Panc1 (cell line): ENCODE results near the gene TUB.

ENCODE experiments used
- POLR2AphosphoS5 ChIP-seq: IDR thresholded peaks from 2 replicates; pipeline ENCODE4 v1.6.1; 2012; ENCODE audit warnings: mild to moderate bottlenecking, low read depth, low read length, moderate library complexity
- SIN3A ChIP-seq: IDR thresholded peaks from 2 replicates; pipeline ENCODE4 v1.6.1; 2012; ENCODE audit warnings: low read depth, mild to moderate bottlenecking, low read length, moderate library complexity, borderline replicate concordance; ENCODE audit not compliant: insufficient read depth
- TCF7L2 ChIP-seq: IDR thresholded peaks from 2 replicates; pipeline ENCODE4 v1.6.1; 2011; ENCODE audit warnings: mild to moderate bottlenecking, low read depth, low read length, inconsistent platforms
- TF ChIP-seq, protein P1 (sequence below): fragments of 450-650 bp; IDR thresholded peaks from 2 replicates; pipeline ENCODE4 v1.5.1; 2017; ENCODE audit warnings: mild to moderate bottlenecking

DNA sequence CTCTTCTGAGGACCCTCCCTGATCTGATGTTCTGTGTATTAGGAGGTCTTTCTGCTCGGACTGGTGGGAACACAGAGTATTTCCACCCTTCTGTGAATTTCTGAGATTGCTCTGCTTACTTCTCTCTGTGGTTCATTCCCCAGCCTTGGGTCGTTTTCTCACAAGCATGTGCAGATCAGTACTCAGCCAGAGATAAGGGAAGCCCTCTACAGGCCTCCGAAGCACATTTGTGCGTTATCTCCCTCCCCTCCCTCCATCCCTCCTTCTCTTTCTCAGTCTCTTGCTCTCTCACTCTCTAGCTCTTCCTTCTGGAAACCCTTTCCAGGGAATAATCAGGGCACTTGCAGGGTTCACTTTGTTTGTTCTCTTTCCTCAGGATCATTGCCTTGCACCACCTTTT lies 35.2 kb upstream of the TUB start:
- TF ChIP-seq, protein P1, sequence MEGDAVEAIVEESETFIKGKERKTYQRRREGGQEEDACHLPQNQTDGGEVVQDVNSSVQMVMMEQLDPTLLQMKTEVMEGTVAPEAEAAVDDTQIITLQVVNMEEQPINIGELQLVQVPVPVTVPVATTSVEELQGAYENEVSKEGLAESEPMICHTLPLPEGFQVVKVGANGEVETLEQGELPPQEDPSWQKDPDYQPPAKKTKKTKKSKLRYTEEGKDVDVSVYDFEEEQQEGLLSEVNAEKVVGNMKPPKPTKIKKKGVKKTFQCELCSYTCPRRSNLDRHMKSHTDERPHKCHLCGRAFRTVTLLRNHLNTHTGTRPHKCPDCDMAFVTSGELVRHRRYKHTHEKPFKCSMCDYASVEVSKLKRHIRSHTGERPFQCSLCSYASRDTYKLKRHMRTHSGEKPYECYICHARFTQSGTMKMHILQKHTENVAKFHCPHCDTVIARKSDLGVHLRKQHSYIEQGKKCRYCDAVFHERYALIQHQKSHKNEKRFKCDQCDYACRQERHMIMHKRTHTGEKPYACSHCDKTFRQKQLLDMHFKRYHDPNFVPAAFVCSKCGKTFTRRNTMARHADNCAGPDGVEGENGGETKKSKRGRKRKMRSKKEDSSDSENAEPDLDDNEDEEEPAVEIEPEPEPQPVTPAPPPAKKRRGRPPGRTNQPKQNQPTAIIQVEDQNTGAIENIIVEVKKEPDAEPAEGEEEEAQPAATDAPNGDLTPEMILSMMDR: no peak
- TF ChIP-seq TCF7L2: no peak
- TF ChIP-seq SIN3A: no peak
- TF ChIP-seq POLR2AphosphoS5: no peak
